Occipital lobe (tissue), 2 donors: ENCODE data around the gene DGKE. TPM values are rescaled to one million over a fixed set of nuclear protein-coding genes. Genes with fewer than 3 reads are reported as not detected.

Experiments
- DNase-seq: peaks from one replicate; lab custom pipeline; 2025; lab: John Stamatoyannopoulos, UW
- total RNA-seq: library from RNA; depleted of rRNA; stranded (reverse); fragments of >200 nt; gene quantifications from one replicate; pipeline ENCODE4 v1.2.3, GENCODE V29; 2014

The DGKE gene
- total RNA-seq, result 42.0 TPM

- peak; percentile 97 for DNase-seq
These were observed at the start of gene DGKE, which contains the start of gene C17orf67 for GRCh38 chr17:56833809-56834379. DGKE (plus strand) TSS chr17:56834151; CDS start chr17:56834796, 645 bp downstream. C17orf67 (minus strand) TSS chr17:56833920; CDS start chr17:56815810, 18,110 bp downstream.

GRCh38 chr17:56785405-56785804 is 48.5 kb upstream of the DGKE start:
- no peak for DNase-seq

GRCh38 chr17:56785997-56786680 is 47.8 kb upstream of the DGKE start:
- no peak for DNase-seq

- DNase-seq, result no peak
These were observed 46.9 kb upstream of the DGKE start for GRCh38 chr17:56786989-56787482.

GRCh38 chr17:56792267-56792666 is 41.7 kb upstream of the DGKE start:
- no peak for DNase-seq

- no peak for DNase-seq
These were observed 40.4 kb upstream of the DGKE start for GRCh38 chr17:56793531-56793930.

- no peak for DNase-seq
These were observed 40.0 kb upstream of the DGKE start for GRCh38 chr17:56793957-56794356.

GRCh38 chr17:56795221-56795865 is 38.6 kb upstream of the DGKE start:
- no peak for DNase-seq

- no peak for DNase-seq
These were observed 37.4 kb upstream of the DGKE start for GRCh38 chr17:56796536-56796935.

GRCh38 chr17:56798916-56799315 is 35.0 kb upstream of the DGKE start:
- no peak for DNase-seq

- DNase-seq, result no peak
These were observed 32.3 kb upstream of the DGKE start for GRCh38 chr17:56801459-56802178.

GRCh38 chr17:56803071-56803470 is 30.9 kb upstream of the DGKE start:
- no peak for DNase-seq

- no peak for DNase-seq
These were observed 29.5 kb upstream of the DGKE start for GRCh38 chr17:56804454-56804853.

- no peak for DNase-seq
These were observed 27.0 kb upstream of the DGKE start for GRCh38 chr17:56806949-56807348.

GRCh38 chr17:56807723-56808122 is 26.2 kb upstream of the DGKE start:
- DNase-seq, result no peak

GRCh38 chr17:56808503-56808902 is 25.4 kb upstream of the DGKE start:
- no peak for DNase-seq

GRCh38 chr17:56809106-56809819 is 24.7 kb upstream of the DGKE start:
- DNase-seq, result no peak

- DNase-seq, result no peak
These were observed 24.2 kb upstream of the DGKE start for GRCh38 chr17:56809820-56810179.

- DNase-seq, result no peak
These were observed 23.6 kb upstream of the DGKE start for GRCh38 chr17:56810343-56810742.

GRCh38 chr17:56810891-56811775 is 22.8 kb upstream of the DGKE start:
- DNase-seq, result no peak
